ENCODE results near the gene AK8.

Gene AK8

GRCh38 chr9:132710333-132710732, 167.8 kb downstream of the AK8 start:
- FAIRE-seq = no peak

- FAIRE-seq = no peak
Measured at GRCh38 chr9:132708769-132709430, 169.2 kb downstream of the AK8 start.

- no peak for FAIRE-seq
Measured at GRCh38 chr9:132708239-132708638, 169.8 kb downstream of the AK8 start.

GRCh38 chr9:132703336-132703735, 174.7 kb downstream of the AK8 start:
- FAIRE-seq = no peak

GRCh38 chr9:132702254-132702653, 175.8 kb downstream of the AK8 start:
- FAIRE-seq = no peak

- FAIRE-seq = no peak
Measured at GRCh38 chr9:132699956-132700355, 178.1 kb downstream of the AK8 start.

GRCh38 chr9:132698989-132699388, 179.1 kb downstream of the AK8 start:
- FAIRE-seq = no peak

GRCh38 chr9:132697230-132697629, 180.9 kb downstream of the AK8 start:
- no peak for FAIRE-seq

- FAIRE-seq = no peak
Measured at GRCh38 chr9:132694144-132694543, 183.9 kb downstream of the AK8 start.

GRCh38 chr9:132690696-132691095, 187.4 kb downstream of the AK8 start:
- no peak for FAIRE-seq

- FAIRE-seq = no peak
Measured at GRCh38 chr9:132683873-132684272, 194.2 kb downstream of the AK8 start.

GRCh38 chr9:132681561-132681960, 196.5 kb downstream of the AK8 start:
- FAIRE-seq = no peak

- FAIRE-seq = no peak
Measured at GRCh38 chr9:132679946-132680625, 198.0 kb downstream of the AK8 start.

GRCh38 chr9:132677976-132678375, 200.1 kb downstream of the AK8 start:
- no peak for FAIRE-seq
